Measurements from ENCODE around the gene IFTAP.

IFTAP gene

DNA sequence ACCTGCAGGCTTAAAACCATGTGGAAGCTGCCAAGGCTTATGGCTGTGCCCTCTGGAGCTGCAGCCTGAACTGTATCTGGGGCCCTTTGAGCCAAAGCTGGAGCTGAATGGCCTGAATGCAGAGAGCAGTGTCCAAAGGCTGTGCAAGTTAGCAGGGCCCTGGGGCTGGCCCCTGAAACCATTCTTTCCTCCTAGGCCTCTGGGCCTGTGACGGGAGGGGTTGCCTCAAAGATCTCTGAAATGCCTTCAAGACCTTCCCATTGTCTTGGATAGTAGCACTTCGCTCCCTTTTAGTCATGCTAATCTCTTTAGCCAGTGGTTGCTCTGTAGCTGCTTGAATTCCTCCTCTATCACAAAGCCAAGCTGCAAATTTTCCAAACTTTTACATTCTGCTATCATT lies 12.8 kb upstream of the IFTAP start:
- FAIRE-seq (no peak), DNase-seq (ENCODE audit: insufficient read length, low spot score) (no peak)
- TF ChIP-seq, protein P1, sequence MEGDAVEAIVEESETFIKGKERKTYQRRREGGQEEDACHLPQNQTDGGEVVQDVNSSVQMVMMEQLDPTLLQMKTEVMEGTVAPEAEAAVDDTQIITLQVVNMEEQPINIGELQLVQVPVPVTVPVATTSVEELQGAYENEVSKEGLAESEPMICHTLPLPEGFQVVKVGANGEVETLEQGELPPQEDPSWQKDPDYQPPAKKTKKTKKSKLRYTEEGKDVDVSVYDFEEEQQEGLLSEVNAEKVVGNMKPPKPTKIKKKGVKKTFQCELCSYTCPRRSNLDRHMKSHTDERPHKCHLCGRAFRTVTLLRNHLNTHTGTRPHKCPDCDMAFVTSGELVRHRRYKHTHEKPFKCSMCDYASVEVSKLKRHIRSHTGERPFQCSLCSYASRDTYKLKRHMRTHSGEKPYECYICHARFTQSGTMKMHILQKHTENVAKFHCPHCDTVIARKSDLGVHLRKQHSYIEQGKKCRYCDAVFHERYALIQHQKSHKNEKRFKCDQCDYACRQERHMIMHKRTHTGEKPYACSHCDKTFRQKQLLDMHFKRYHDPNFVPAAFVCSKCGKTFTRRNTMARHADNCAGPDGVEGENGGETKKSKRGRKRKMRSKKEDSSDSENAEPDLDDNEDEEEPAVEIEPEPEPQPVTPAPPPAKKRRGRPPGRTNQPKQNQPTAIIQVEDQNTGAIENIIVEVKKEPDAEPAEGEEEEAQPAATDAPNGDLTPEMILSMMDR (IDR thresholded peaks at IDR 0.05; ENCODE audit: insufficient read depth, missing control alignments) = no peak

DNA sequence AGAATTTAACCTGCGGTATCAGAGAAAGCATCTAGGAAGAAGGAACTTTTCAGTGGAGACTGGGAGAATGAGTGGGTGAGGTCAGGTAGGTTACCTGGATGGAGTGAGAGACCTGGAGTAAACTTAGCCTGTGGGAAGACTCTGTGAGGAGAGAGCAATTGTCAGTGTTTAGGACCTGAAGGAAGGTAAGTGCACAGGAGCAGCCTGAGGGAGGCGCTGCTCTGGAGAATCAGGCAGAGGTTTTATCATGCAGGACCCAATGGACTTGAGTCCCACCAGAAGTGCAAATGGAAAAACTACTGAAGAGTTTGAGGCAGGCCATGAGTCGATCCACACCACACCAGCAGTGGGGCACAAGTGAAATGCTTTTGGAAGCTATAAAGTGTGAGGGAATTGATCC lies 10.6 kb upstream of the IFTAP start:
- DNase-seq (ENCODE audit: insufficient read length, low spot score) (no peak), FAIRE-seq (no peak)
- TF ChIP-seq, protein P1 (IDR thresholded peaks at IDR 0.05; ENCODE audit: insufficient read depth, missing control alignments) = no peak

- DNase-seq (ENCODE audit: insufficient read length, low spot score) = no peak
- FAIRE-seq = no peak
- TF ChIP-seq, protein P1 (IDR thresholded peaks at IDR 0.05; ENCODE audit: insufficient read depth, missing control alignments) = no peak
Measured at GRCh38 chr11:36586543-36586942, 7.8 kb upstream of the IFTAP start.

GRCh38 chr11:36588099-36588498 lies 6.2 kb upstream of the IFTAP start:
- TF ChIP-seq, protein P1 (IDR thresholded peaks at IDR 0.05; ENCODE audit: insufficient read depth, missing control alignments) = no peak
- no peak for DNase-seq (ENCODE audit: insufficient read length, low spot score)
- no peak for FAIRE-seq

- TF ChIP-seq, protein P1 (IDR thresholded peaks at IDR 0.05; ENCODE audit: insufficient read depth, missing control alignments) = no peak
- DNase-seq (ENCODE audit: insufficient read length, low spot score) (no peak), FAIRE-seq (no peak)
Measured at GRCh38 chr11:36590513-36590912, 3.8 kb upstream of the IFTAP start.

- TF ChIP-seq, protein P1 (IDR thresholded peaks at IDR 0.05; ENCODE audit: insufficient read depth, missing control alignments) = no peak
- FAIRE-seq (no peak), DNase-seq (ENCODE audit: insufficient read length, low spot score) (no peak)
Measured at GRCh38 chr11:36591433-36591832, 2.9 kb upstream of the IFTAP start.

DNA sequence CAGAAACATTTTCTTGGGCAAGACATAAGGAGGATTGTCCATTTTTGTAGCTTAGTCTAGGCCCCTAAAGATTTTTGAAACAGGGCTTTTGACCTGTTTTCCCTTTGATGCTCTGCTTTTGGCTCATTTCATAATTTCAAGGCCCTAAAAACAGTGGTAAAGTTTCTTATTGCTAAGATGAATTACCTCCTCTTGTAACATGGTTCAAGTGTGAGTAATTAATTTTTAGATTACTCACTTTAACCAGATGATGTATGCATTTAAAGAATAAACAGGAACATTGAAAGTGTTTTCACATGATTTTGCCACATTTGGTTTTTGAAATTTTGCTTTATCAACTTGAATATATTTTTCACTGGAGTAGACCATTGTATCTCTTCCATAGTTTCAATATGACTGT lies 2.6 kb downstream of the IFTAP start:
- no peak for FAIRE-seq
- TF ChIP-seq, protein P1 (IDR thresholded peaks at IDR 0.05; ENCODE audit: insufficient read depth, missing control alignments) = no peak

More for the DNA sequence above, 2.6 kb downstream of the IFTAP start:
- DNase-seq (ENCODE audit: insufficient read length, low spot score) = no peak

Measured in D721Med (cell line).